RWPE1 (cell line): ENCODE results near the gene SPDYC.

Experiments used
- CTCF ChIA-PET: fragments of 350-600 bp; sonication (Branson Sonifier 250); formaldehyde crosslinking; extraction: SDS; loops from one replicate; lab custom pipeline; 2021; lab: Yijun Ruan, JAX
- POLR2A ChIA-PET: fragments of 400-600 bp; formaldehyde crosslinking; extraction: SDS; loops from one replicate; lab custom pipeline; 2020; ENCODE audit warnings: antibody characterized with exemption; ENCODE audit not compliant: low non-redundant PET; lab: Yijun Ruan, JAX
- DNase-seq: peaks from one replicate; pipeline ENCODE4 v3.0.0; 2012; ENCODE audit warnings: low spot score
- H3K27ac ChIP-seq: fragments of 450-650 bp; 2 replicates; pipeline ENCODE4 v1.5.1; 2017
- CTCF ChIP-seq: fragments of 450-650 bp; conservative IDR thresholded peaks from 2 replicates; pipeline ENCODE4 v1.5.1; 2017; ENCODE audit warnings: low read depth, mild to moderate bottlenecking

The SPDYC gene

GRCh38 chr11:65130631-65131416 lies 39.2 kb upstream of the SPDYC start:
- TF ChIP-seq CTCF = no peak
- no peak for DNase-seq
- ChIA-PET CTCF (no interaction called here), POLR2A (interaction anchor here (0.6 to 2.7 kb wide), 2 partner anchors 9 to 51 kb away, joined by 3 to 9 read pairs; partner anchors contain the start of genes CAPN1, FAU and MRPL49)
- H3K27ac ChIP-seq = peak overlapping the region; percentile 32; the same call in 1 of the 2 replicates

- no peak for DNase-seq
- ChIA-PET POLR2A (interaction anchor here (0.6 to 2.7 kb wide), 2 partner anchors 10 to 50 kb away, joined by 3 to 9 read pairs; partner anchors contain the start of genes CAPN1, FAU and MRPL49), CTCF (interaction anchor here (0.6 kb wide), 1 partner anchor 361 kb away, joined by 3 read pairs; no protein-coding TSS in a partner anchor)
- peak overlapping the region; percentile 32; the same call in 1 of the 2 replicates for H3K27ac ChIP-seq
- no peak for TF ChIP-seq CTCF
Measured at GRCh38 chr11:65131417-65131776, 38.6 kb upstream of the SPDYC start.

- no peak for DNase-seq
- H3K27ac ChIP-seq = peak overlapping the region; percentile 96
- no peak for TF ChIP-seq CTCF
- ChIA-PET CTCF (interaction anchor here (0.6 kb wide), 1 partner anchor 361 kb away, joined by 3 read pairs; no protein-coding TSS in a partner anchor), POLR2A (interaction anchor here (0.6 to 2.7 kb wide), 2 partner anchors 10 to 50 kb away, joined by 3 to 9 read pairs; partner anchors contain the start of genes CAPN1, FAU and MRPL49)
Measured at GRCh38 chr11:65131895-65132237, 38.2 kb upstream of the SPDYC start.

- TF ChIP-seq CTCF = no peak
- ChIA-PET CTCF (interaction anchor here (0.5 kb wide), 1 partner anchor 74 kb away, joined by 3 read pairs; the partner anchor contains the start of gene NAALADL1), POLR2A (interaction anchor here (2.7 kb wide), 1 partner anchor 11 kb away, joined by 9 read pairs; the partner anchor contains the start of genes FAU and MRPL49)
- no peak for DNase-seq
- peak overlapping the region; percentile 96 for H3K27ac ChIP-seq
Measured at GRCh38 chr11:65132238-65132987, 37.6 kb upstream of the SPDYC start.

- POLR2A ChIA-PET = interaction anchor here (0.5 kb wide), 2 partner anchors 10 to 214 kb away, joined by 3 to 8 read pairs; no protein-coding TSS in a partner anchor
- DNase-seq = peak; percentile 78
- peak overlapping the region; percentile 96 for H3K27ac ChIP-seq
- CTCF ChIA-PET = interaction anchor here (0.5 to 1.7 kb wide), 4 partner anchors 9 to 112 kb away, joined by 3 to 5 read pairs (median 3); partner anchors contain the start of gene NAALADL1
- no peak for TF ChIP-seq CTCF
Measured at GRCh38 chr11:65132988-65133700, 36.9 kb upstream of the SPDYC start.
